ENCODE results near the gene AIFM1. TPM values are rescaled to one million over a fixed set of nuclear protein-coding genes. Genes with fewer than 3 reads are reported as not detected.

The AIFM1 gene
- polyA plus RNA-seq, 2 of the 4 experiments (the other 2 are of a cell fraction) = 90.2 to 103 TPM

DNA sequence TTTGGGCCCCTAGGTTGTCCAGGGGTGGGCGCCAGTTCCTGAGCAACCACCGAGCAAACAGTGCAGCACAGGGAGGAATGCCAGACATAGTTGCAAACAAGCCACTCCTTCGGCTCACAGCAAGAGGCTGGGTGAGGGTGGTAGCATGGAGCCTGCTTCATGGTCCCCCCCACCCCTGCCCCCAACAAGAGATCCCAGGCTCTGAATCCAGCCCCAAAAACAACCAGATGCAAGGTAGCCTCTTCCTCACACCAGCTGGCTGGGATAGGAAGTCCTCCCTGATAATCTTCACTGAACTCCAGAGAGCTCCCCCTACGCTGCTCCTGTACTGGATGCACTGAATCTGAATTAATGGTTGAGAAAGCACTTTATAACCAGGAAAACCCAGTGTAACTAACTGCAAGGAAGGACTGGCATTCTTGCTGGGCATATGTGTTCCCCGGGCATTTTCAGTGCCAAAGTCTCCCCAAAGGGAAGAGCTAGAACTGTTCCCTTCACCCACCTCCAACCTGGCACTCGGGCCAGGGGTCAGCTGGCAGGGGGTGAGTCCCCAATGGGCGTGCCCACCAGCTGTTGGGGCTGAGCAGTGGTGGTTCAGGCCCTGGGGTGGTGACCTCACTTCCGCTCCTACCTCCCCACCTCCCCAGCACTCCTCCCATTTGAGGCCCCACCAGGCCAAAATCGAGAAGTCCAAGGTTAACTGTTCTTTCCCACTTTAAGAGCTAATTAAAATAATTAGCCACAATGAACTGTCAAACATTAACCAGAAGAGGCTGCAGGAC, 56.8 kb downstream of the AIFM1 start (continued):
- TF ChIP-seq ATOH8 (CRISPR knock-in tag; IDR thresholded peaks at IDR 0.05; ENCODE audit: low read depth) = no peak
- no peak for TF ChIP-seq MYC (IDR thresholded peaks at IDR 0.05; ENCODE audit: borderline replicate concordance, low read length)
- no peak for TF ChIP-seq NFE2L2 (conservative IDR thresholded peaks at IDR 0.05; ENCODE audit: low read length)
- TF ChIP-seq EHMT2 (IDR thresholded peaks at IDR 0.05; ENCODE audit: low read depth) = no peak
- TF ChIP-seq, protein P1, sequence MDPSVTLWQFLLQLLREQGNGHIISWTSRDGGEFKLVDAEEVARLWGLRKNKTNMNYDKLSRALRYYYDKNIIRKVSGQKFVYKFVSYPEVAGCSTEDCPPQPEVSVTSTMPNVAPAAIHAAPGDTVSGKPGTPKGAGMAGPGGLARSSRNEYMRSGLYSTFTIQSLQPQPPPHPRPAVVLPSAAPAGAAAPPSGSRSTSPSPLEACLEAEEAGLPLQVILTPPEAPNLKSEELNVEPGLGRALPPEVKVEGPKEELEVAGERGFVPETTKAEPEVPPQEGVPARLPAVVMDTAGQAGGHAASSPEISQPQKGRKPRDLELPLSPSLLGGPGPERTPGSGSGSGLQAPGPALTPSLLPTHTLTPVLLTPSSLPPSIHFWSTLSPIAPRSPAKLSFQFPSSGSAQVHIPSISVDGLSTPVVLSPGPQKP (IDR thresholded peaks at IDR 0.05; ENCODE audit: low read depth, low read length) = no peak
- no peak for TF ChIP-seq ESRRA (IDR thresholded peaks at IDR 0.05; ENCODE audit: borderline replicate concordance, low read length)
- TF ChIP-seq TFCP2L1 (CRISPR knock-in tag; IDR thresholded peaks at IDR 0.05) = no peak
- TF ChIP-seq, protein P2, sequence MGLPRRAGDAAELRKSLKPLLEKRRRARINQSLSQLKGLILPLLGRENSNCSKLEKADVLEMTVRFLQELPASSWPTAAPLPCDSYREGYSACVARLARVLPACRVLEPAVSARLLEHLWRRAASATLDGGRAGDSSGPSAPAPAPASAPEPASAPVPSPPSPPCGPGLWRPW (IDR thresholded peaks at IDR 0.05) = no peak
- no peak for TF ChIP-seq FOSL2 (IDR thresholded peaks at IDR 0.05)
- TF ChIP-seq FOSL2 (CRISPR knock-in tag; IDR thresholded peaks at IDR 0.05) = 0 out of 2 replicates have a peak, but pooled peaks have one; percentile 15
- no peak for TF ChIP-seq CHD4 (IDR thresholded peaks at IDR 0.05; ENCODE audit: borderline replicate concordance)
- no peak for TF ChIP-seq RARB (CRISPR knock-in tag; IDR thresholded peaks at IDR 0.05)
- TF ChIP-seq CBX2 (IDR thresholded peaks at IDR 0.05; ENCODE audit: borderline replicate concordance, low read depth) = no peak
- no peak for TF ChIP-seq BHLHE40 (IDR thresholded peaks at IDR 0.05; ENCODE audit: low read depth, low read length)
- TF ChIP-seq CTCF (IDR thresholded peaks at IDR 0.05) = peak; percentile 20; the same call in 1 of the 3 replicates
- no peak for TF ChIP-seq RAD21 (conservative IDR thresholded peaks at IDR 0.05 in 1 of 2, IDR thresholded peaks at IDR 0.05 in 1 of 2)
- no peak for TF ChIP-seq HOXB13 (CRISPR knock-in tag; IDR thresholded peaks at IDR 0.05; ENCODE audit: low read depth)
- TF ChIP-seq NR3C1 (IDR thresholded peaks at IDR 0.05) = no peak

GRCh38 chrX:130106071-130106470, 59.6 kb downstream of the AIFM1 start:
- 64% methylated on average over 10 of the region's 10 CpGs for WGBS (ENCODE audit: missing lambda C conversion rate)
- ChIA-PET POLR2A (no interaction called here), CTCF (interaction anchor here (4.3 kb wide), 1 partner anchor 26 kb away, joined by 24 read pairs; no protein-coding TSS in a partner anchor)
- DNase-seq (ENCODE audit: low read depth in 1 of 2, low spot score in 1 of 2) (no peak), ATAC-seq (no peak), FAIRE-seq (no peak)
- Histone ChIP-seq H3K4me2 (0 out of 3 replicates have a peak overlapping the region, but pooled peaks have one; percentile 5), H3K4me3 (no peak overlapping the region), H3K9me3 (no peaks in the 10 kb centered on the region), H3K27ac (peak overlapping the region in 1 of 2 experiments; percentile 51; a peak in 2 of 6 replicates), H3K4me1 (peaks cover 36% of the 10 kb centered on the region)
- TF ChIP-seq RARB (CRISPR knock-in tag; IDR thresholded peaks at IDR 0.05) = no peak
- TF ChIP-seq ZSCAN20 (CRISPR knock-in tag; IDR thresholded peaks at IDR 0.05) = no peak
- TF ChIP-seq BCL3 (IDR thresholded peaks at IDR 0.05) = no peak
- TF ChIP-seq KDM1A (IDR thresholded peaks at IDR 0.05; ENCODE audit: low read depth) = no peak
- no peak for TF ChIP-seq JUN (IDR thresholded peaks at IDR 0.05)
- TF ChIP-seq PBX3 (IDR thresholded peaks at IDR 0.05) = no peak
- no peak for TF ChIP-seq HOXB5 (CRISPR knock-in tag; IDR thresholded peaks at IDR 0.05)
- no peak for TF ChIP-seq BHLHE40 (IDR thresholded peaks at IDR 0.05; ENCODE audit: low read depth, low read length)
- no peak for TF ChIP-seq RNF2 (IDR thresholded peaks at IDR 0.05; ENCODE audit: borderline replicate concordance, low read depth)
- no peak for TF ChIP-seq HOXB13 (CRISPR knock-in tag; IDR thresholded peaks at IDR 0.05; ENCODE audit: low read depth)
- TF ChIP-seq ZNF302 (CRISPR knock-in tag; IDR thresholded peaks at IDR 0.05) = no peak
- no peak for TF ChIP-seq CBX2 (IDR thresholded peaks at IDR 0.05; ENCODE audit: borderline replicate concordance, low read depth)

Data from A549 (cell line).